HepG2 (cell line): ENCODE results near the gene DSCAML1. TPM values are rescaled to one million over a fixed set of nuclear protein-coding genes. Genes with fewer than 3 reads are reported as not detected.

Experiments used
- ATAC-seq: fragments of 200-7000 bp; cut with Tn5 transposase; 3 replicates; pipeline ENCODE4 v1.9.1; 2020; ENCODE audit warnings: mild to moderate bottlenecking, moderate library complexity
- BruUV-seq: library from RNA; stranded (reverse); fragments of 400-500 nt; replicated peaks from 2 replicates; lab custom pipeline; 2021; lab: Mats Ljungman, UMichigan
- CTCF ChIA-PET: fragments of 300-600 bp; formaldehyde crosslinking; extraction: SDS; loops from one replicate; lab custom pipeline; 2021; ENCODE audit warnings: low total read pairs, inconsistent platforms, low intra/inter-chr PET ratio; lab: Yijun Ruan, JAX
- POLR2A ChIA-PET: fragments of 350-600 bp; sonication (Branson Sonifier 250); formaldehyde crosslinking; loops from one replicate; lab custom pipeline; 2020; ENCODE audit warnings: antibody characterized with exemption, inconsistent platforms; lab: Yijun Ruan, JAX
- DNase-seq: peaks from one replicate; pipeline ENCODE4 v3.0.0-alpha.2; 2015; ENCODE audit warnings: low spot score
- FAIRE-seq: peaks from 3 replicates; lab custom pipeline; 2011; peaks lifted over from hg19 to GRCh38; lab: Jason Lieb, UNC
- H2AFZ ChIP-seq: one replicate; pipeline ENCODE4 v1.6.1; 2011; ENCODE audit warnings: low read length, inconsistent platforms
- H3K27ac ChIP-seq: fragments of 300-600 bp; 3 replicates; pipeline ENCODE4 v1.8.0; 2011; ENCODE audit warnings: mixed run types, mild to moderate bottlenecking, mixed read lengths, low read length, inconsistent platforms; ENCODE audit not compliant: insufficient read depth; ENCODE audit errors: extremely low read length
- H3K27me3 ChIP-seq, 2 experiments: fragments of 200-600 bp in 1 of 2; 2 replicates in 1 of 2; 3 replicates in 1 of 2; pipeline versions ENCODE4 v1.6.0 to v1.8.0; 2011; ENCODE audit warnings: low read length in 2 of 2, mild to moderate bottlenecking in 2 of 2, moderate library complexity in 2 of 2, inconsistent platforms in 1 of 2; ENCODE audit not compliant: insufficient read depth in 2 of 2, control insufficient read depth in 1 of 2
- H3K36me3 ChIP-seq, 2 experiments: fragments of 200-600 bp in 1 of 2; replicated peaks in 1 of 2; 2 replicates in 1 of 2; 3 replicates in 1 of 2; pipeline versions ENCODE4 v1.5.1 to v1.8.0; 2011; ENCODE audit warnings: low read length in 2 of 2, inconsistent platforms in 1 of 2; ENCODE audit not compliant: insufficient read depth in 2 of 2, control insufficient read depth in 1 of 2
- H3K4me1 ChIP-seq: 2 replicates; pipeline ENCODE4 v1.5.1; 2012; ENCODE audit warnings: low read length, inconsistent platforms; ENCODE audit not compliant: insufficient read depth
- H3K4me2 ChIP-seq: 2 replicates; pipeline ENCODE4 v1.6.0; 2011; ENCODE audit warnings: low read depth, low read length, inconsistent platforms
- H3K4me3 ChIP-seq, 3 experiments: fragments of 200-600 bp in 1 of 3; sonication (generic), shearing (Covaris generic) in 1 of 3; replicated peaks in 1 of 3; 2 replicates each; pipeline ENCODE4 v1.5.1; 2011 to 2016; ENCODE audit warnings: low read length in 3 of 3, inconsistent platforms in 2 of 3, low read depth in 2 of 3, mild to moderate bottlenecking in 2 of 3, control low read depth in 1 of 3, mixed read lengths in 1 of 3; ENCODE audit not compliant: insufficient read depth in 1 of 3
- H3K79me2 ChIP-seq: one replicate; pipeline ENCODE4 v1.6.1; 2011; ENCODE audit warnings: low read length, inconsistent platforms; ENCODE audit not compliant: insufficient read depth
- H3K9ac ChIP-seq: 2 replicates; pipeline ENCODE4 v1.6.0; 2011; ENCODE audit warnings: mild to moderate bottlenecking, low read depth, low read length, inconsistent platforms; ENCODE audit not compliant: insufficient read depth
- H3K9me3 ChIP-seq: 2 replicates; pipeline ENCODE4 v1.5.1; 2012; ENCODE audit warnings: mild to moderate bottlenecking, low read length
- H4K20me1 ChIP-seq: 2 replicates; pipeline ENCODE4 v1.6.0; 2011; ENCODE audit warnings: inconsistent platforms, mild to moderate bottlenecking, low read length, moderate library complexity; ENCODE audit not compliant: insufficient read depth
- DBP ChIP-seq: sonication (generic); formaldehyde crosslinking; IDR thresholded peaks from 2 replicates; pipeline ENCODE4 v1.4.0; 2020; ENCODE audit warnings: missing genetic modification reagents; ENCODE audit errors: not compliant biosample characterization
- FOXM1 ChIP-seq: sonication (generic); formaldehyde crosslinking; IDR thresholded peaks from 2 replicates; pipeline ENCODE4 v1.5.0; 2020; ENCODE audit warnings: missing genetic modification reagents
- STAG1 ChIP-seq: sonication (generic); formaldehyde crosslinking; IDR thresholded peaks from 2 replicates; pipeline ENCODE4 v1.4.0; 2020; ENCODE audit warnings: missing genetic modification reagents
- ZMAT3 ChIP-seq: sonication (generic); formaldehyde crosslinking; conservative IDR thresholded peaks from 2 replicates; pipeline ENCODE4 v1.7.0; 2021; ENCODE audit warnings: missing genetic modification reagents
- ZNF367 ChIP-seq: sonication (generic); formaldehyde crosslinking; IDR thresholded peaks from 2 replicates; pipeline ENCODE4 v1.4.0; 2020; ENCODE audit warnings: missing genetic modification reagents, borderline replicate concordance
- WGBS: methylation state at CpG from one replicate; pipeline ENCODE4 v1.1.6; 2017; ENCODE audit warnings: low lambda C conversion rate; 5-methylcytosine and 5-hydroxymethylcytosine counted together
- in situ Hi-C: cut with HindIII; loops from 2 replicates; pipeline ENCODE4 v1.10.0; 2017; ENCODE audit warnings: low pct_unique_long_range_greater_than_20kb; ENCODE audit not compliant: extremely low pct_ligation_motif_present
- intact Hi-C: fragments of 100-400 bp; cut with micrococcal nuclease; formaldehyde crosslinking; loops from one replicate; pipeline ENCODE4 v1.10.0; 2022; ENCODE audit not compliant: unreplicated experiment
- polyA plus RNA-seq, 8 experiments: library from polyadenylated mRNA; depleted of rRNA in 3 of 8; stranded (reverse) in 7 of 8; unstranded in 1 of 8; fragments of >200 nt; fragmentation: Illumina TruSeq in 4 of 8; extraction: Trizol in 4 of 8; gene quantifications; 2 replicates each; pipeline versions ENCODE4 v1.2.1 to v1.2.3, GENCODE V29; 2011 to 2016; ENCODE audit warnings: low read depth in 4 of 8, missing spikeins in 1 of 8, mixed read lengths in 1 of 8; ENCODE audit not compliant: insufficient read depth in 1 of 8
- total RNA-seq, 5 experiments: library from RNA; depleted of rRNA; stranded (reverse); fragments of >200 nt; fragmentation: Illumina TruSeq; extraction: Trizol; gene quantifications; 2 replicates each; pipeline ENCODE4 v1.2.3, GENCODE V29; 2016; ENCODE audit warnings: low read depth in 1 of 5
- TF ChIP-seq, protein P1 (sequence below): IDR thresholded peaks from 2 replicates; pipeline ENCODE4 v1.6.1; 2016; ENCODE audit warnings: low read depth, missing genetic modification reagents, missing compliant biosample characterization
- TF ChIP-seq, protein P2 (sequence below), 2 experiments: fragments of 450-650 bp in 1 of 2; sonication (generic) in 1 of 2; formaldehyde crosslinking in 1 of 2; IDR thresholded peaks; 2 replicates each; pipeline versions ENCODE4 v1.6.1 to v1.8.0; 2016 to 2022; ENCODE audit warnings: antibody characterized with exemption in 1 of 2, mild to moderate bottlenecking in 1 of 2, missing genetic modification reagents in 1 of 2

DSCAML1 gene
- total and polyA plus RNA-seq, 2 of the 13 experiments (the other 11 are each of a cell fraction or from before 2014, with no cell fraction given): 0.29 to 0.40 TPM

GRCh38 chr11:117381481-117382387 is 415.3 kb downstream of the DSCAML1 start:
- Histone ChIP-seq H3K27ac (no peak overlapping the region), H3K9ac (no peak overlapping the region), H3K9me3 (no peaks in the 10 kb centered on the region), H4K20me1 (no peaks in the 10 kb centered on the region), H3K36me3 (peaks cover 12 to 26% of the 10 kb centered on the region in 2 experiments), H3K79me2 (no peaks in the 10 kb centered on the region), H3K4me3 (no peak overlapping the region), H3K27me3 (no peaks in the 10 kb centered on the region), H2AFZ (no peak overlapping the region), H3K4me1 (no peaks in the 10 kb centered on the region), H3K4me2 (no peak overlapping the region)
- POLR2A ChIA-PET: no interaction called here
- intact Hi-C loops: no loop called here
- FAIRE-seq (no peak), ATAC-seq (no peak), DNase-seq (no peak)
- in situ Hi-C loops: no loop called here
- BruUV-seq: no TSS peak
- WGBS: 96% methylated on average over 9 of the region's 9 CpGs
- CTCF ChIA-PET: no interaction called here
- no peak for TF ChIP-seq ZMAT3 (CRISPR knock-in tag)
- TF ChIP-seq FOXM1 (CRISPR knock-in tag): no peak
- TF ChIP-seq, protein P1, sequence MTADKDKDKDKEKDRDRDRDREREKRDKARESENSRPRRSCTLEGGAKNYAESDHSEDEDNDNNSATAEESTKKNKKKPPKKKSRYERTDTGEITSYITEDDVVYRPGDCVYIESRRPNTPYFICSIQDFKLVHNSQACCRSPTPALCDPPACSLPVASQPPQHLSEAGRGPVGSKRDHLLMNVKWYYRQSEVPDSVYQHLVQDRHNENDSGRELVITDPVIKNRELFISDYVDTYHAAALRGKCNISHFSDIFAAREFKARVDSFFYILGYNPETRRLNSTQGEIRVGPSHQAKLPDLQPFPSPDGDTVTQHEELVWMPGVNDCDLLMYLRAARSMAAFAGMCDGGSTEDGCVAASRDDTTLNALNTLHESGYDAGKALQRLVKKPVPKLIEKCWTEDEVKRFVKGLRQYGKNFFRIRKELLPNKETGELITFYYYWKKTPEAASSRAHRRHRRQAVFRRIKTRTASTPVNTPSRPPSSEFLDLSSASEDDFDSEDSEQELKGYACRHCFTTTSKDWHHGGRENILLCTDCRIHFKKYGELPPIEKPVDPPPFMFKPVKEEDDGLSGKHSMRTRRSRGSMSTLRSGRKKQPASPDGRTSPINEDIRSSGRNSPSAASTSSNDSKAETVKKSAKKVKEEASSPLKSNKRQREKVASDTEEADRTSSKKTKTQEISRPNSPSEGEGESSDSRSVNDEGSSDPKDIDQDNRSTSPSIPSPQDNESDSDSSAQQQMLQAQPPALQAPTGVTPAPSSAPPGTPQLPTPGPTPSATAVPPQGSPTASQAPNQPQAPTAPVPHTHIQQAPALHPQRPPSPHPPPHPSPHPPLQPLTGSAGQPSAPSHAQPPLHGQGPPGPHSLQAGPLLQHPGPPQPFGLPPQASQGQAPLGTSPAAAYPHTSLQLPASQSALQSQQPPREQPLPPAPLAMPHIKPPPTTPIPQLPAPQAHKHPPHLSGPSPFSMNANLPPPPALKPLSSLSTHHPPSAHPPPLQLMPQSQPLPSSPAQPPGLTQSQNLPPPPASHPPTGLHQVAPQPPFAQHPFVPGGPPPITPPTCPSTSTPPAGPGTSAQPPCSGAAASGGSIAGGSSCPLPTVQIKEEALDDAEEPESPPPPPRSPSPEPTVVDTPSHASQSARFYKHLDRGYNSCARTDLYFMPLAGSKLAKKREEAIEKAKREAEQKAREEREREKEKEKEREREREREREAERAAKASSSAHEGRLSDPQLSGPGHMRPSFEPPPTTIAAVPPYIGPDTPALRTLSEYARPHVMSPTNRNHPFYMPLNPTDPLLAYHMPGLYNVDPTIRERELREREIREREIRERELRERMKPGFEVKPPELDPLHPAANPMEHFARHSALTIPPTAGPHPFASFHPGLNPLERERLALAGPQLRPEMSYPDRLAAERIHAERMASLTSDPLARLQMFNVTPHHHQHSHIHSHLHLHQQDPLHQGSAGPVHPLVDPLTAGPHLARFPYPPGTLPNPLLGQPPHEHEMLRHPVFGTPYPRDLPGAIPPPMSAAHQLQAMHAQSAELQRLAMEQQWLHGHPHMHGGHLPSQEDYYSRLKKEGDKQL (CRISPR knock-in tag): no peak
- TF ChIP-seq, protein P2, sequence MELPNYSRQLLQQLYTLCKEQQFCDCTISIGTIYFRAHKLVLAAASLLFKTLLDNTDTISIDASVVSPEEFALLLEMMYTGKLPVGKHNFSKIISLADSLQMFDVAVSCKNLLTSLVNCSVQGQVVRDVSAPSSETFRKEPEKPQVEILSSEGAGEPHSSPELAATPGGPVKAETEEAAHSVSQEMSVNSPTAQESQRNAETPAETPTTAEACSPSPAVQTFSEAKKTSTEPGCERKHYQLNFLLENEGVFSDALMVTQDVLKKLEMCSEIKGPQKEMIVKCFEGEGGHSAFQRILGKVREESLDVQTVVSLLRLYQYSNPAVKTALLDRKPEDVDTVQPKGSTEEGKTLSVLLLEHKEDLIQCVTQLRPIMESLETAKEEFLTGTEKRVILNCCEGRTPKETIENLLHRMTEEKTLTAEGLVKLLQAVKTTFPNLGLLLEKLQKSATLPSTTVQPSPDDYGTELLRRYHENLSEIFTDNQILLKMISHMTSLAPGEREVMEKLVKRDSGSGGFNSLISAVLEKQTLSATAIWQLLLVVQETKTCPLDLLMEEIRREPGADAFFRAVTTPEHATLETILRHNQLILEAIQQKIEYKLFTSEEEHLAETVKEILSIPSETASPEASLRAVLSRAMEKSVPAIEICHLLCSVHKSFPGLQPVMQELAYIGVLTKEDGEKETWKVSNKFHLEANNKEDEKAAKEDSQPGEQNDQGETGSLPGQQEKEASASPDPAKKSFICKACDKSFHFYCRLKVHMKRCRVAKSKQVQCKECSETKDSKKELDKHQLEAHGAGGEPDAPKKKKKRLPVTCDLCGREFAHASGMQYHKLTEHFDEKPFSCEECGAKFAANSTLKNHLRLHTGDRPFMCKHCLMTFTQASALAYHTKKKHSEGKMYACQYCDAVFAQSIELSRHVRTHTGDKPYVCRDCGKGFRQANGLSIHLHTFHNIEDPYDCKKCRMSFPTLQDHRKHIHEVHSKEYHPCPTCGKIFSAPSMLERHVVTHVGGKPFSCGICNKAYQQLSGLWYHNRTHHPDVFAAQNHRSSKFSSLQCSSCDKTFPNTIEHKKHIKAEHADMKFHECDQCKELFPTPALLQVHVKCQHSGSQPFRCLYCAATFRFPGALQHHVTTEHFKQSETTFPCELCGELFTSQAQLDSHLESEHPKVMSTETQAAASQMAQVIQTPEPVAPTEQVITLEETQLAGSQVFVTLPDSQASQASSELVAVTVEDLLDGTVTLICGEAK (IDR thresholded peaks at IDR 0.05): no peak
- TF ChIP-seq, protein P2 (CRISPR knock-in tag; IDR thresholded peaks at IDR 0.05): no peak
- no peak for TF ChIP-seq ZNF367
- TF ChIP-seq DBP (CRISPR knock-in tag): no peak
- no peak for TF ChIP-seq STAG1 (CRISPR knock-in tag)
